GM15510 (cell line): ENCODE measurements around the gene HDAC3.

Experiments
- POLR2A ChIP-seq: IDR thresholded peaks from 3 replicates; pipeline ENCODE4 v1.6.1; 2011; ENCODE audit warnings: borderline replicate concordance; ENCODE audit not compliant: insufficient read length; ENCODE audit errors: extremely low read depth

Gene HDAC3

GRCh38 chr5:141665995-141666940 lies 29.6 kb upstream of the HDAC3 start:
- TF ChIP-seq POLR2A = no peak

GRCh38 chr5:141664733-141665461 lies 28.2 kb upstream of the HDAC3 start:
- TF ChIP-seq POLR2A = no peak

- no peak for TF ChIP-seq POLR2A
Measured at GRCh38 chr5:141663506-141663905, 26.9 kb upstream of the HDAC3 start.

DNA sequence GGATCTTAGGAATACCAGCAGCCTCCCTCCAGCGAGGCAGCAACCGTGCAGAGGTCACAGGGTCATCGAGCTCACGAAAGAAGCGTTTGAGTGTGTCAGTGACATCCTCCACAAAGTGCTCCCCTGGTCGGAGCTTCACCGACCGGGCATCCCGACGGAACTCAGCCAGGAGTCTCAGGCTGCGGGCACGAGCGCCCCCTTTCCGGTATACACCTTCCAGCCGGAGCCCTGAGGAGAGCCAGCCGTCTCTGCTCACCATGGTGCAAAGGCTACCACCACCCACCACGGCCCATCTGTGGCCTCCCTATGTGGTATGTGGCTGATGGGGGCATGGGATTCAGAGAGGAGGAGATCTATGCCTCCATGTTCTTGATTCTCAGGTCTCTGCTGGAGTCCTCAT lies 25.4 kb upstream of the HDAC3 start:
- no peak for TF ChIP-seq POLR2A

DNA sequence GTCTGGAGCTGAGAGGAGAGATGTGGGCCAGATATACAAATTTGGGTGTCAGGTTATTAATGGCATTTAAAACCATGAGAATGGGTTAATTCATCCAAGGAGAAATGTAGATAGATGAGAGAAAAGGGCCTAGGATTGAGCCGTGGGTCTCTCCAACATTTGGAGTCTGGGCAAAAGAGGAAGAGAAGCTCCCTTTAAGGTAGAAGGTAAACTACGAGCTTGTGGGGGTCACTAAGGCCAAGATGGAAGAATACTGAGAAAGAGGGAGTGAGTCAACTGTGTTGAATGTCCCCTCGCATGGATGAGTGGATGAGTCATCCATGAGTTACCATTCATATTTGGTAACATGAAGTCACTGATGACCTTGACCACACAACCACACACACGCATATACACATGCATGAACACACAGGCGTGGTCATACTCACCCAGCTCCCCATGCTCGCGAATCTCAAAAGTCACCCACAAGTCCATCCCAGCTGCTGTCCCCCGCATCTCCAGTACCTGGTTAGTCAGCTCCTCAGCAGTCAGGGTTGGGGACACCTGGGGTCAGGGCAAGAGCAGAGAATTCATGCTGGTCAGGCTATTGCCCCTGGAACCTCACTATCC lies 21.4 kb upstream of the HDAC3 start:
- TF ChIP-seq POLR2A = no peak

GRCh38 chr5:141657404-141657803 lies 20.8 kb upstream of the HDAC3 start:
- TF ChIP-seq POLR2A = no peak

- no peak for TF ChIP-seq POLR2A
Measured at GRCh38 chr5:141656396-141656795, 19.7 kb upstream of the HDAC3 start.

DNA sequence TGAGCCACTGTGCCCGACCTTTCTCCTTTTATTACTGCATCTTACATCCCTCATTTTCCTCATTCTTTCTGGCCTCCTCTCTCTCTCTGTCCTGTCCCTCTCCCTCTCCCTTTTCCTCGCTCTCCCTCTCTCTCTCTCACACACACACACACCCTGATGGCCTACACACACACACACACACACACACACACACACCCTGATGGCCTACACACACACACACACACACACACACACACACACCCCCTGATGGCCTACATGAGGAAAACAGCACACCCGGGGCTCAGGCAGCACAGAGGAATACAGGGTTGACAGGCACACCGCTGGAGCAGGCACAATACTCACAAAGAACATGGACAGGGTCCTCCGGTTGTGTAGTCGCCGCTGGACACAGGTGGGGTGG lies 18.4 kb upstream of the HDAC3 start:
- no peak for TF ChIP-seq POLR2A

- no peak for TF ChIP-seq POLR2A
Measured at GRCh38 chr5:141654298-141654697, 17.6 kb upstream of the HDAC3 start.

- TF ChIP-seq POLR2A = no peak
Measured at GRCh38 chr5:141651728-141652105, 15.1 kb upstream of the HDAC3 start.

GRCh38 chr5:141650851-141651727 lies 14.4 kb upstream of the HDAC3 start, which contains the start of gene FCHSD1:
FCHSD1 (minus strand) TSS chr5:141651418; CDS start chr5:141651368, 50 bp downstream.
- peak; percentile 61 for TF ChIP-seq POLR2A

DNA sequence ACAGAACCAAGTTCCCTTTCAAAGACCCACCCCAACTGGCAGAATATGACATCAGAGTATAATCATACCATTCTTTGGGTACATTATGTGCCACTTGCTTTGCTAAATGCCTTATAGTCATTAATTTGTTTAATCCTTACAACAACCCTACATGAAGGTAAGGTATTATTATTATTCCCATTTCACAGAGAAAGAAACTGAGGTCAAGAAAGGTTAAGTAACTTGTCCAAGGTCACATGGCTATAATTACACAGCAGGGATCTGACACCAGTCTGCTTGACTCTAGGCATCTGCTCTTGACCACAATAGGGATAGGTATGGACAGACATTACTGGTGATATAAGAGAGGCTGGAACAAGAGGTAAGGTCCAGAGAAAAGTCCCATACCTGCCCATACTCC lies 13.3 kb upstream of the HDAC3 start:
- no peak for TF ChIP-seq POLR2A

GRCh38 chr5:141649056-141649688 lies 12.5 kb upstream of the HDAC3 start:
- TF ChIP-seq POLR2A = no peak

- no peak for TF ChIP-seq POLR2A
Measured at GRCh38 chr5:141647851-141648250, 11.2 kb upstream of the HDAC3 start.
